OCI-LY7 (cell line): Measurements from ENCODE around the gene EFNA5.

Source experiments
- CTCF ChIP-seq: fragments of 200-600 bp; sonication (generic); conservative IDR thresholded peaks from 2 replicates; pipeline ENCODE4 v1.5.1; 2014; ENCODE audit warnings: mild to moderate bottlenecking, antibody characterized with exemption, low read length, moderate library complexity, mixed read lengths
- EZH2phosphoT487 ChIP-seq: fragments of 200-600 bp; sonication (generic); IDR thresholded peaks from 2 replicates; pipeline ENCODE4 v1.6.1; 2018; ENCODE audit warnings: low read depth, borderline replicate concordance, mild to moderate bottlenecking, mixed run types, antibody characterized with exemption, low read length, moderate library complexity, mixed read lengths

- TF ChIP-seq CTCF (no peak), EZH2phosphoT487 (no peak)
These were observed 244.5 kb downstream of the EFNA5 start for GRCh38 chr5:107426209-107426608.
